ENCODE measurements around the gene PITHD1.
"Not testable (repeated sequence)": the region's sequence is repeated elsewhere in the genome, so short reads cannot be mapped to it uniquely, and the experiment has no call there.

The PITHD1 gene

DNA sequence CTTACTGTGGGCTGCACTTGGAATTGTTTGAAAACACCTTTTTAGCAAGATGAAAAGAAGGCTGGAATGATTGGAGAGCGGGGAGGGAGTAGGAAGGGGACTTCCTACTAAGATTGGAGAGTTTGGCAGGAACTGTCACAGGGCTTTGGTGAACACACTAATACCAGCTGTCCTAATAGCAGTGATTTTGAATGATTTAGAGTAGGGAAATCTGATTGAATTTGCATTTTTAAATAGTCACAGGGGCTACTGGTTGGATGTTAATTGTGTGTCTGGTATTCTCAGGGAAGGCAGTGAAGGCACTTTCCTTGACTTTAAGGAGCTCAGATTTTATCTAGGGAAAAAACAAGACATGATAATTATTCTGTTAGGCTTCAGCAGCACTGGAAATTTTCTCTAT is 49.5 kb downstream of the PITHD1 start:
- no peak for DNase-seq

DNA sequence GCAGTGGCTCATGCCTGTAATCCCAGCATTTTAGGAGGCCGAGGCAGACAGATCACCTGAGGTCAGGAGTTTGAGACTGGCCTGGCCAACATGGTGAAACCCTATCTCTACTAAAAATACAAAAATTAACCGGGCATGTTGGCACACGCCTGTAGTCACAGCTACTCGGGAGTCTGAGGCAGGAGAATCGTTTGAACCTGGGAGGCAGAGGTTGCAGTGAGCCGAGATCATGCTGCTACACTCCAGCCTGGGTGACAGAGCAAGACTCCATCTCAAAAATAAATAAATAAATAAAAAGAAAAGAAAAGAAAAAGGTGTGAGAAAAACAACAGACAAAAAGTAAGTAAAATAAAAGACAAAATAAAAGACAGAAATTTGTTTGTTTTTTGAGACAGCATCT is 55.9 kb downstream of the PITHD1 start:
- not testable (repeated sequence) for DNase-seq

DNA sequence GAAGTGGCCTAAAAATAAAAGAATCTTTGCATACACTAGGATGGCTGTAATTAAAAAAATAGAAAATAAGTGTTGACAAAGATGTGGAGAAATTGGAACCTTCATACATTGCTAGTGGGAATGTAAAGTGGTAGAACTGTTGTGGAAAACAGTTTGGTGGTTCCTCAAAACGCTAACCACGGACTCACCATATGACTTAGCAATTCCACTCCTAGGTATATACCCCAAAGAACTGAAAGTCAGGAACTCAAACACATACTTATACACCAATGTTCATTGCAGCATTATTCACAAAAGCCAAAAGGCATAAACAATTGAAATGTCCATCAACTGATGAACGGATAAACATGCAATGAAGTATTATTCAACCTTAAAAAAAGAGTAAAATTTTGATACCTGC is 57.8 kb downstream of the PITHD1 start:
- DNase-seq: no peak
